HG03280 (cell line): ENCODE results near the gene PLXDC1.

Source experiments
- ATAC-seq: cut with Tn5 transposase; IDR thresholded peaks from one replicate; pipeline ENCODE4 v1.9.1; 2021; ENCODE audit warnings: mild to moderate bottlenecking, moderate library complexity; ENCODE audit not compliant: unreplicated experiment

PLXDC1 gene

DNA sequence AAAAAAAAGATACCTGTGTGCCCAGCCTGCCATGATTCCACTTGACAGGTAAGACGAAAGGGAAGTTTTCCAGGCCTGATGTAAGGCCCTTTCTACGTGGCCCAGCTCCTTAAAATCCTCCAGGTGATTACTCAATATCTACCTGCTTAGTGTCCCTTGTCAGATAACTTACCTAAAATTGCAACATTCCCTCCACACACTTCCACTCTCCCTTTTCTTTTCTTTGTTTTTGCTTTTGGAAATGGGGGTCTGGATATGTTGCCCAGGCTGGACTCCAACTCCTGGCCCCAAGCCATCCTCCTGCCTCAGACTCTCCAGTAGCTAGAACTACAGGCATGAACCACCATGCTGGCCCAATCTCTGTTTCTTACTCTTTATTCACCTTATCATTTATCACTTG lies 7.2 kb upstream of the PLXDC1 start:
- ATAC-seq = no peak

DNA sequence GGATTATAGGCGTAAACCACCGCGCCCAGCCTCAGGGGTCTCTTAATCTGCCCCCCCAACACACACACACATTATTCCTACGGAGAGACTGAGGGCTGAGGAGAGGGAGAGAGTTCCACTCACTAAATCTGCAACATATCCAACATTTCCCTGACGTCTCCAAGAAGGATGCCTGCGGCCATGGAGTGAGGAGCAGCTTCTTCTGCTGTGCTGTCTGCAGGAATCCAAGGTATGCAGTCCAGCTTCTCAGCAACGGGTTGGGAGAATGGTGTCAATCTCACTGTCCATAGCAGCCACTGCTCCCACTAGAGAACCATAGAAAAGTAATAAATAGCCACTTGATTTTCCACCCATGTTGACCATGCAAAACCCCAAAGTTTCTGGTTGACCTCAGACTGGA lies 5.1 kb upstream of the PLXDC1 start:
- no peak for ATAC-seq

DNA sequence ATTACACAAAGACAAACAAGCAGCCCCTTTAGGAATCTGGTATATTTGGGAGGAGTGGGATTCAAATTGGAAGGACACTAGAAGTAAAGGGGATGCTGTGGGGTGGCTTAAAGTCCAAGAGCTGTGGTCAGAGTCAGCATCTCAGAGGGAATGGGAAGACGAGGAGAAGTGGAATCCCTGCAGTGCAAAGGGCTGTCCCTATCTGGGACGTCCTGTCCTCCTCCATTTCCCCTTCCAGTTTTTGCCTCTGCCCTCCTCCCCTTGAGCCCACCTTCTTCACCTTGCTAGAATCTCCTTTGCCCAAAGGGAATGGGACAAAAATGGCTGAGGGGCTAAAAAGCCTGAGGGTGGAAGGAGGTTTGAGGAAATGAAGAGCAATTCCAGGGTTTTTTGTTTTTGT lies 4.2 kb upstream of the PLXDC1 start:
- ATAC-seq = no peak

DNA sequence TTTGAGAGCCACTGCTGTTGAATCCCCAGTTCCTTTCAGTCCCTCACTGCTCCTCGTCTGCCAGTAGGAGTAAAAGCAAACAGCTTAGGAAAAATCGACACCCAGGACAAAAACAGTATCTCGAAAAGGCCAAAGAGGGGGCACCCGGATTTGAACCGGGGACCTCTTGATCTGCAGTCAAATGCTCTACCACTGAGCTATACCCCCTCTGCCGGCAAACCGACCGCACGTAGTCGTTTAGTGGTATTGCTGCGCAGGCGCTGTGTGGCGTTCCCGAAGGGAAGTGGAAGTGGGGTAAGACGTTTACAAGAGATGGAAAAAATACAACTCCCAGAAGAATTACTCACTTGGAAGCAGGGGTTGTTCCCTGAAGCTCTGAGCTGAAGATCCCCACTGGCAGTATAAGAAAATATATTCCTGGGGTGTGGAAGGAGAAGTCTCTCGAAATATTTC lies 2.2 kb upstream of the PLXDC1 start:
- ATAC-seq = peak; percentile 51

DNA sequence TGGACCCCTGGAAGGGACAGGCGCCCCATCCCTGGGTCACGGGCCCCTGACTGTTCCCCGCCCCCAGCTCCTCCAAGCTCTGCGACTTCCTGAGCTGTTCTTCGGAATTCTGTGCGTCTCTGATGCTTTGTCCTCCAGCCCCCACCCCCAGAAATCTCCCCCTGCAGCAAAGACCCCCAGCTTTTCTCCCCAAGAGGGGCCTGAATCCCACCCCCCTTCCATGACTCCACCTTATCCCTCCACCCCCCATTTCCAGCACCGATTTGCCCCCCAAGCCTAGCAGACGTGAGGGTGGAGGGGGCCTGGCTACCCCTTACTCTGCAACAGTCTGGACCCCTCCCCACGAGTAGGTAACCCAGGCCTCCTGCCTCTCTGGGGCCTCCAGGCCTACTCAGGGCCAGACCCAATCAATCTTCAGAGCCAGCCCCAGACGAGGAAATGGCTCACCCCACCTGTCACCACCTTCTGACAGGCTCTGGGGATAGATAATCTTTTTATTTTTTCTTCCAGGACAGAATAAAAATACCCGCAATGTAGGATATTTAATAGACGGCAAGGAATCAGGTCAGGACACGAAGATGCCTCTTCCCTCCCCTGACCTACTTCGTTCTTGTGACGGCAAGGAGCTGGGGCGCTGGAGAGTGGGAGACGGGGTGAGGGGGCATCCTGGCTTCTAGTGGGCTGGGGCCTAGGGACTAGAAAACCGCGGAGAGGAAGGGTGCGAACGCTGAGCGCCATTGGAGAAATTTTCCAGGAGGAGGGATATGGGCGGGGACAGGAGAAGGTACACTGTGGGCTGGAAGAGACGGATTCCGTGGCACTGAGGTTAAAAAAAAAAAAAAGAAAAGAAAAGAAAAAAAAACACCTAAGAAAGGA lies 744 bp upstream of the PLXDC1 start:
- no peak for ATAC-seq

DNA sequence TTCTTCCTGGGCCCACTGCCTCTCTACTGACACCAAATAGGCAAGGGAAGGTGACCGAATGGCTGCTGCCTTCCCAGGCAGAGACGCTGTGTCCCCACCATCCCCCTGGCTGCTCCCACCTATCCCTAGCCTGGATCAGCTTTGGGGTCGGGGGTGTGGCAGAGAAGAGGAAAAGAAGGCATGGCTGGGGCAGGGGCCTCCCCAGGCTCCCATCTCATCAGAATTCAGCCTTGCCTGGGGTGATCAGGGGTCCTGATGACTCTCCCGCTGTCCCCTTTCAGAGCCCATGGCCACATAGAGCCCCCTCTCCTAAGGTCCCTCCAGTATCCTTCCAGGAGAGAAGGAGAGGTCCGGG lies 665 bp downstream of the PLXDC1 start:
- ATAC-seq = no peak

DNA sequence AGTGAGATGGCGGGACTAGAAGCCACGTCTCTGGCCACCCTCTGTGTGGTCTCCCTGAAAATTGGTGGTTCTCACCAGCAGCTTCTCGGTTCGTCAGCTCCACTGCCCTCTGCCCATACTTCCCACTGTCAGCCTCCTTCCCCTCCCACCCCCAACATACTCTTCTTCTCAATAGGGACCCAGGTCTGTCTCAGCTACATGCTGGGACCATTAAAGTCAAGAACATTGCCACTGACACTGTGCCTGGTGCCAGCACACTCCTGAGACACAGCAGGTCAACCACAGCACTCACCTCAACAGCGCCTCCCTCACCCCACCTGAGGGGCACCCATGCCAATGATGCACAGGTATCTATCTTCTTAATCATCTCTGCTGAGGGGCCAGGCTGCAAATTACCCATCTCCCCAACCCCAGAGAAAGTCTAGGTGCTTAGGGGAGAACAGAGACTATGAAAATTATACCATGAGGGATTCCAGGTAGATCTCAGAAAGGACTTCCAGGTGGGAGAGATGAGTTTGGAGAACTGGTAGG lies 1.3 kb downstream of the PLXDC1 start:
- no peak for ATAC-seq

DNA sequence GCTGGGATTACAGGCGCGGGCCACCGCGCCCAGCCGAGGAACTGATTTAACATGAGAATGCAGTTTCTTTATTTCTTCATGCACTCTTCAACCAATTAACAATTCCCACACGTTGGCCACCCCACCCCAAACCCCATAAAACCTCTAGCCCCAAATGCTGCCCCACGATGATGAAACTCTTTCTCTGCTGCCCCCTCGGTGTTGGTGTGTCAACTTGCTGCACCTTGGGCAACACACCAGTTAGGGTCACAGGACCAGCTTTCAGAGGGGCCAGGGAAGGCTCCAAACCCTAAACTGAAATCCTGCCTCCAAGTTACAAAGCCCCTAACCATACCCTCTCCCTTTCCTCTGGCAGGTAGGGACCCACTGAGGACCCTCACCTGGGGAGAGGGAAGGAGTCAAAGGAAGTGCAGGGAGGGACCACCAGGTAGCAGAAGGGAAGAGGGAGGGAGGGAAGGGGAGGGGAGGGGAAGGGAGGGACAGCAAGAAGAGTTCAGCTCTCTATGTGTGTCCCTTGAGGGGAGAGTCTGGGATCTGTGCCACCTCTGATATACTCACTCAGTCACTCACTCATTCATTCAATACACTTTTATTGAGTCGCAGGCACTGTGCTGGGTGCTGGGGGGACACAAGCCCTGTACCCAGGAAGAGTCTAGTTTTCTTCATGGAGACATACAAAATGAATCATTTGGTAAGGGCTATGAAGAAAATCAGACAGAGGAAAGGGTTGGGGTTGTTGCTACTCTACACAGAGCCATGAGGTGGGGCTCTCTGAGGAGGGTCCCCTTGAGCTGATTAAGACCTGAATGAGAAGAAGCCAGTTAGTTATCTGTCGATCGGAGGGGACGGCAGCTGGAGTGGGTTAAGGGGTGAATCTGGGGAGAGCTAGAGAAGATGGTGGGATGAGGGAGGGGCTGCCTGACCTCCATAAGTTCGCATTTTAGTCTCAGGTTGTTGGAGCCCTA lies 3.9 kb downstream of the PLXDC1 start:
- ATAC-seq = no peak

DNA sequence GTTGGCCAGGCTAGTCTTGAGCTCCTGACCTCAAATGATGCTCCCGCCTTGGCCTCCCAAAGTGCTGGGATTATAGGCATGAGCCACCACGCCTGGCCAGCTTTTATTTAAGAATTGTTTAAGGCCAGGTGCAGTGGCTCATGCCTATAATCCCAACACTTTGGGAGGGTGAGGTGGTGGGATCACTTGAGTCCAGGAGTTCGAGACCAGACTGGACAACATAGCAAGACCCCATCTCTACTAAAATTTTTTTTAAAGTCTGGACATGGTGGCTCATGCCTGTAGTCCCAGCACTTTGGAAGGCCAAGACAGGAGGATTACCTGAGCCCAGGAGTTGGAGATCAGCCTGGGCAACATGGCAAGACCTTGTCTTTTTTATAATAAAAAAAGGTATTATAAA lies 5.2 kb downstream of the PLXDC1 start:
- ATAC-seq = no peak

DNA sequence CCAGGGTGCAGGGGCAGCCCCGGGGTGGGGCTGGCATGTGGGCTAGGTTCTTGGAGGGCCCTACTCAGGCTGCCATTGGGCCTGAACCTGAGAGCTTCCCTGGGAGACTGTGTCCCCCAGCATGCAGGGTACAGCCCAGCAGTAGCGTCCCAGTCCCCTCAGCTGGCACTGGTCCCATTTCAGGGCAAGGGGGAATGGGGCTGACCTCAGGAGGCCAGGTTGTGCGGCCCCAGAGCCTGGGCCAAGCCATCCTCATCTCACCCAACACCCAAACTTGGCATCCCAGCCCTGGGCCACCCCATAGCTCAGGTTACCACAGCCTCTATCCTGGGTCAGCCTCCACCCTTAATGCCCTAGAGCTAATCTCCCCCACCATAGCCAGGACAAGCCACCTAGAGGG lies 6.3 kb downstream of the PLXDC1 start:
- no peak for ATAC-seq

DNA sequence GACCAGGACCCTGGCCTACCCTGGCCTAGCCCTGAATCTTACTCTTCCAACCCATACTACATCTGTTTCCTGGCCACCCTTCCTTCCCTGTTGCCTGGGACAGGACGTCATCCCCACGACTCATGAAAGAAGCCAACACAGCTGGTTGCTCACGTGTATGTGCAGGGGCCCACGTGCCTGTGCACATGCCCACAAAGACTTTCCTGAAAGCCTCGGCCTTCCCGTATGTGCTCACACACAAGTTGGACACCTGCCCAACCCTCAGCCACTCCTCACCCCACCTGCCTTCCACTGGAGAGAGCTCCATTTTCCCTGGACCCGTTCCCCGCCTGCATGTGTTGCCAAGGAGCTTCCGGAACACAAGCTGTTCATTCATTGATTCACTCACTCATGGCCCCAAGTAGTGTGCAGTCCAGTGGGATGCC lies 7.0 kb downstream of the PLXDC1 start:
- ATAC-seq = no peak

DNA sequence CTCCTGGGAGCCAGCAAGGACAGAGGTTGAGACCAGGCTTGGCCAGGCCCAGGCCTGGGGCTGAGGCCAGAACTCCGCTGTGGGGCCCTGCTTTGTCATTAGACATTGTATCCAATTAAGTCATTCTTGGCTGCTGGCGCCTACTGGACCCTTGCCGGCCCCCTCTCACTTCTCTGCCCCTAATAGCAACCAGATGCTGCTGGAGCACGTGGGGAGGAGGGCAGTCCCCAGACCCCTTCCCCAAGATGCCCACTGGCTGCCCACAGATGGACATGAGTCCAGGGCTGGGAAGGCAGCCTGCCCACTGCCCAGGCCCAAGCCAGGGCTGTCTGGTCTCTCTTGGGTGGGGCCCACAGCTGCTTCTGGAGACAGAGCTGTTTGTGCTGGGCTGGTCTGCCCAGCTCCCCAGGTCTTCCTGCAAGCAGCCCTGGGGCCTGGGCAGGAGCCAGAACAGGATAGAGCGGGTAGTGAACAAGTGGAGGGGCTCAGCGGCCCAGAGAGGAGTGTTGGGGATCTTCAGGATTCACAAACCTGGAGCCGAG lies 7.8 kb downstream of the PLXDC1 start:
- ATAC-seq = no peak

DNA sequence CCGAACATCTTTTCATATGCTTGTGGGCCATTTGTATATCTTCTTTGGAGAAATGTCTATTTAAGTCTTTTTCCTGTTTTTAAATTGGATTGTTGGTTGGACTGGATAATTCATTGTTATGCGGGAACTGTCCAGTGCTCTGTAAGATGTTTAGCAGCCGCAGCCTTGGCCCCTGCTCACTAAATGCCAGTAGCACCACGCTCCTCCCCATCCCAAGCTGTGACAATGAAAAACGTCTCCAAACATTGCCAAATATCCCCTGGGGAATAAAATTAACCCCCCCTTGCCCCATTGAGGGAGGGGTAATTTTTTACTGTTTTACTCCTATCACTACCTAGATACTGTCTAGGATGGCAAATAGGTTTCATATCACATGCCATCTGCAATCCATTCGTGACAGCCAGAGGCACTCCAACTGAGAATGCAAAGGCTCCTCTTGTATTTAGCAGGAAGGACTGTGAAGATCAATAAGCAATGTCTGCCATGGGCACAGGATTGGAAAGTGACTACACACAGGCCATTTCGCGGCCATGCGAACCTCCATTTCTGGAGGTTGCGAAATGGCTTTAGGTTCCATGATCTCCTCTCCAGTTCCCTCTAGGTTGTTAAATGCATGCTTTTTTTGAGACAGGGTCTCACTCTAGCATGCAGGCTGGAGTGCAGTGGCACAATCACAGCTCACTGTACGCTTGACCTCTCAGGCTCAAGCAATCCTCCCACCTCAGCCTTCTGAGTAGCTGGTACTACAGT lies 9.3 kb downstream of the PLXDC1 start:
- ATAC-seq = no peak

DNA sequence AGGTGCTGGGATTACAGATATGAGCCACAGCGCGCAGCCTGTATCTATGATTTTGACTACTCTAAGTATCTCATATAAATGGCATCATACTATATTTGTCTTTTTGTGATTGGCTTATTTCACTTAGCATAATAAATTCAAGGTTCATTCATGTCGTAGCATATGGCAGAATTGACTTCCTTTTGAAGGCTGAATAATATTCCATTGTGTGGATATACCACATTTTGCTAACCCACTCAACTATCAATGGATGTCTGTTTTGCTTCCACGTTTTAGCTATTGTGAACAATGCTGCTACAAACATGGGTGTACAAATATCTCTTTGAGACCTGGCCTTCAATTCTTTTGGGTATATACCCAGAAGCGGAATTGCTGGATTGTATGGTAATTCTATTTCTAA lies 10.1 kb downstream of the PLXDC1 start:
- no peak for ATAC-seq

DNA sequence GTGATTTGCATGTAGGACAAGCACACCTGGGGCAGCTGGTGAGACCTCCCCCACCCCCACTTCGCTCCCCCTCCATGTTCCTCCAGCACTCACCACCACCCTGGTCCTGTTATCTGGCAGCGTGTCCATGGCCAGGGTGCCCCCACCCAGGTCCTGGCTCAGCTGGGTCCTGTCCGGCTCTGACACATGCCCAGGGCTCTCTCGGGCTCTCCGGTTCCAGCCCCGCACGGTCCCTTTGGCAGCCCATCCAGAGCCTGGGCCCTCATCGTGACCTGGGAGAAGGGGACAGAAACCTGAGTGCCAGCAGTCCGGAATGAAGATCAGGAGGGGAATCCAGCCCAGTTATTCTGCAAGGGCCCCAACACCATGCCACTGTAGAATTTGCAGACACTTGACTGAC lies 11.9 kb downstream of the PLXDC1 start:
- ATAC-seq = no peak

DNA sequence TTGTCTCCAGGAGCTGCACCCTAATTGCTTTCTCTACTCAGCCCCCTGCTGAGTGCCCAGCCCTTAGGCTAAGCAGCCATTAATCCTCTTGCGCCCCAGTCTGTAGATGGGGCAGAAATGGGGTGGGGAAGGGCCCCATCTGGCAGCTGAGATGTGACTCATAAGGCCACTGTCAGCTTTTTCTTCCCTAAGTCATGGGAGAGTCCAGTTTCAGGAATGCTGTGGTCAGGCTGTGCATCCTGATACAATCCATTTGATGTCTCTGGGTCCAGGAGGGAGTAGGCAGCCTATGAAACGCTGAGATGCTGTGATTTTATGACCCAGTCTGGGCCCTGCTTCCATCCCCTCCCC lies 12.3 kb downstream of the PLXDC1 start:
- ATAC-seq = no peak

DNA sequence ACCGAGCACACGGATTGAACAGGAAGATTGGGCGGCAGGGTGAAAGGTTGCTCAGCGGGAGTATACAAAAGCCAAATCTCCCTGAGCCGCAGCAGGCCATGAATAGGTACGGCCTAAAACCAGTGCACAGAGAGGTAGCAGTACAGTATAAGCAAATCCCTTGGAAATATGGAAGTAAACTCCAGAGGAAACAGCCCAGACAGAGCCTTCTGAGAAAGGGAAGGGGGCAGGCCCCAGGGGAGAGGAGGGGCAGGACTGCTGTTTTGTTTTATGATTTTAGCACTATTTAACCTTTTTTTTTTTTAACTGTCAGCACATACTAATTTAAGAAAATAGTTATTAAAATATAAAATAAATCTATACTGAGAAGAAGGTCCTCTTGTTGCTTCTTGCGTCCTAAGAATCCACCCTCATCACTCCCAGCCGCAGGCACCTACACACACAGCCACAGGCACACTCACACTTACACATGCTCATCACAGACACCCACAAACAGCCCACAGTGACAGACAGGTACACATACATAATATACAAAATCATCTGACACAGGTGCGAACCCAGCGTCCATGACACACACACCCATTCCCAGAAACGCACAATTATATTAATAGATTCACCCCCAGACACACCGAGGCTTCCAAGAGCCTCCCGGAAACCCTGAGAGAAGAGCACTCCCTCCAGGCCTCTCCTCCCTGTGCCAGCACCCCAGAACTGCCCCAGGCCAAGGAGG lies 12.8 kb downstream of the PLXDC1 start:
- ATAC-seq = no peak

DNA sequence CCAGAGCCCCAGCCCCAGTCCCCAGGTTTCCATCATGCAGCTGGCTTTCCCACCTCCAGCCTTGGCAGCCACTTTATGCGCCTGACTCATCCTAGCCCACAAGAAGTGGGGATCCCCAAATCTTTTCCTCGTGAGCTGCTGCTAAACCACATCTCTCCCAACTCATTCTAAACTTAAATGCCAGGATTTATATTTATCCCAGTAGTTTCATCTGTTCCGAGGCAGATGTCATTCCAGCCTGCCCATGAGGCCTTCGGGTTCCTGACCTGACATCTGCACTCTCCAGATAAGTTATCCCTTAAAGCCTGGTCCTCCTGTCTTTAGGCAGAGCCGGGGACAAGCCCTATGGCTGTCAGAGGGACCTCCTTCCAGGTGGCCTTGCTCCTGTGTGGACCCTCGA lies 16.6 kb downstream of the PLXDC1 start:
- no peak for ATAC-seq

DNA sequence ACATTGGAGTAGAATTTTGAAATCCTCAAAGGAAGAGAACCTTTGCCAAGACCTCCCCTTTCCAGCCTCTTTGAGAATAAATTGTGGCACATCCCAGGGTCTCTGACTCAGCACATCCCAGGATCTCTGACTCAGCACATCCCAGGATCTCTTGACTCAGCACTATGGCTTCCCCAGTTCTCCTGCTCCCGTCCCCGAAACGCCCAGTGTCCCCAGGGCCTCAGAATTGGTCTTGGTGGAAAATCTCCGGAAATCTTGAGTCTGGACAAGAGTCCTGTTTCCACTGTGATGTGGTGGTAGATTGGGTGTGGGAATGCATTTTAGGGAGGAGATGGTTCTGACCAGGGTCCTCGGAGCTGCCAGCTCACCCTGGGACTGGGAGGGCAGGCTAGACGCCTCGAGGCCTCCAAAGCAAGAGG lies 19.2 kb downstream of the PLXDC1 start:
- ATAC-seq = no peak

DNA sequence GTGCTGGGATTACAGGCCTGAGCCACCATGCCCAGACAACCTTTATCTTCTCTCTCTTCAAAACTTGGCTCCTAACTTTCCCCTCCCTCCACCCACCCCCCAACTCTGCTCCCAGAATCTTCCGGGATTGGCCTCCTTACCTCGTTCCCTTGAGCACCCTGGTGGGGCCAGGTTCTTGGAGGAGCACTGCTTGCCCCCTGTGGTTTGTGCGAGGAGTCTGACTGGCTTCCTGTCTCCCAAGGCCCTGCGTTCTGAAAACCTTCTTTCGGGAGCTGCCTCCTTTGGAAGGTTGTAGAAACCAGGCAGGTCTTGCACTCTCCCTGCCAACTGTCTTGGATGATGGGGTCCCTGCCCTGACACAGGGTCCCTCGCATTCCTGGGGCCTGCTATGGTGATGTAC lies 19.8 kb downstream of the PLXDC1 start:
- no peak for ATAC-seq
